Endothelial cell of umbilical vein (primary cell): ENCODE data around the gene SEMA7A. TPM values are rescaled to one million over a fixed set of nuclear protein-coding genes. Genes with fewer than 3 reads are reported as not detected.
"Not testable (repeated sequence)": the region's sequence is repeated elsewhere in the genome, so short reads cannot be mapped to it uniquely, and the experiment has no call there.

Experiments
- BruUV-seq: library from RNA; stranded (reverse); fragments of 400-500 nt; replicated peaks from 2 replicates; lab custom pipeline; 2021; lab: Mats Ljungman, UMichigan
- CTCF ChIA-PET: fragments of 300-600, 350-600 bp; sonication (Branson Sonifier 250); formaldehyde crosslinking; loops from one replicate; lab custom pipeline; 2021; ENCODE audit warnings: antibody characterized with exemption, inconsistent platforms; lab: Charles Lee
- POLR2A ChIA-PET: fragments of 300-600, 350-600 bp; sonication (Branson Sonifier 250); formaldehyde crosslinking; loops from one replicate; lab custom pipeline; 2021; ENCODE audit warnings: antibody characterized with exemption, inconsistent platforms; lab: Charles Lee
- DNase-seq: peaks from one replicate; pipeline ENCODE4 v3.0.0-alpha.2; 2011; ENCODE audit warnings: low read depth, low spot score
- FAIRE-seq: peaks from 2 replicates; lab custom pipeline; 2011; peaks lifted over from hg19 to GRCh38; lab: Jason Lieb, UNC
- H2AFZ ChIP-seq: 2 replicates; pipeline ENCODE4 v1.6.0; 2012; ENCODE audit warnings: low read depth, low read length, control low read depth, inconsistent platforms
- H3K27ac ChIP-seq: 2 replicates; pipeline ENCODE4 v1.5.1; 2011; ENCODE audit warnings: low read depth, mild to moderate bottlenecking, control low read depth, low read length, moderate library complexity; ENCODE audit not compliant: insufficient read depth
- H3K27me3 ChIP-seq, 2 experiments: 2 replicates each; pipeline versions ENCODE4 v1.6.0 to v1.6.1; 2011; ENCODE audit warnings: low read length in 2 of 2, mixed read lengths in 1 of 2; ENCODE audit not compliant: control insufficient read depth in 2 of 2, insufficient read depth in 2 of 2
- H3K36me3 ChIP-seq, 2 experiments: 2 replicates in 1 of 2; 3 replicates in 1 of 2; pipeline ENCODE4 v1.5.1; 2011; ENCODE audit warnings: low read length in 2 of 2, mild to moderate bottlenecking in 1 of 2, moderate library complexity in 1 of 2; ENCODE audit not compliant: control insufficient read depth in 2 of 2, insufficient read depth in 2 of 2; ENCODE audit errors: extremely low read depth in 1 of 2
- H3K4me1 ChIP-seq: 3 replicates; pipeline ENCODE4 v1.5.1; 2011; ENCODE audit warnings: mild to moderate bottlenecking, low read length; ENCODE audit not compliant: control insufficient read depth, insufficient read depth; ENCODE audit errors: extremely low read depth
- H3K4me2 ChIP-seq: 2 replicates; pipeline ENCODE4 v1.6.1; 2011; ENCODE audit warnings: low read length, control low read depth, mixed read lengths; ENCODE audit not compliant: insufficient read depth
- H3K4me3 ChIP-seq, 3 experiments: fragments of 200-600 bp in 1 of 3; sonication (generic), shearing (Covaris generic) in 1 of 3; replicated peaks in 1 of 3; 2 replicates each; pipeline ENCODE4 v1.5.1; 2011 to 2016; ENCODE audit warnings: control low read depth in 3 of 3, low read length in 3 of 3, mild to moderate bottlenecking in 2 of 3, inconsistent platforms in 1 of 3, low read depth in 1 of 3, moderate library complexity in 1 of 3; ENCODE audit not compliant: insufficient read depth in 1 of 3
- H3K79me2 ChIP-seq: 2 replicates; pipeline ENCODE4 v1.6.0; 2012; ENCODE audit warnings: low read length, inconsistent platforms; ENCODE audit not compliant: control insufficient read depth, insufficient read depth
- H3K9ac ChIP-seq: replicated peaks from 2 replicates; pipeline ENCODE3; 2011; ENCODE audit warnings: low read length, control low read depth; ENCODE audit not compliant: insufficient read depth; ENCODE audit errors: extremely low read depth
- H3K9me1 ChIP-seq: replicated peaks from 3 replicates; pipeline ENCODE4 v1.6.0; 2011; ENCODE audit warnings: mild to moderate bottlenecking, low read length; ENCODE audit not compliant: control insufficient read depth, insufficient read depth; ENCODE audit errors: extremely low read depth
- H3K9me3 ChIP-seq: replicated peaks from 2 replicates; pipeline ENCODE4 v1.5.1; 2012; ENCODE audit warnings: low read length, inconsistent platforms; ENCODE audit not compliant: control insufficient read depth, insufficient read depth
- H4K20me1 ChIP-seq: replicated peaks from 2 replicates; pipeline ENCODE3; 2011; ENCODE audit warnings: mild to moderate bottlenecking, low read length; ENCODE audit not compliant: control insufficient read depth, insufficient read depth; ENCODE audit errors: extremely low read depth
- EZH2 ChIP-seq: IDR thresholded peaks from 2 replicates; pipeline ENCODE4 v1.6.1; 2012; ENCODE audit warnings: borderline replicate concordance, low read depth, mild to moderate bottlenecking, moderate library complexity, low read length, inconsistent platforms; ENCODE audit not compliant: severe bottlenecking
- FOS ChIP-seq: IDR thresholded peaks from 2 replicates; pipeline ENCODE4 v1.6.1; 2011; ENCODE audit warnings: mild to moderate bottlenecking, low read length, moderate library complexity, borderline replicate concordance; ENCODE audit not compliant: insufficient read depth
- GATA2 ChIP-seq: IDR thresholded peaks from 2 replicates; pipeline ENCODE4 v1.7.0; 2011; ENCODE audit warnings: low read depth, mild to moderate bottlenecking, moderate library complexity, mixed read lengths, low read length; ENCODE audit not compliant: insufficient read length, insufficient read depth
- JUN ChIP-seq: IDR thresholded peaks from 2 replicates; pipeline ENCODE4 v1.6.1; 2011; ENCODE audit warnings: borderline replicate concordance, low read depth; ENCODE audit not compliant: insufficient read length, insufficient read depth
- MAX ChIP-seq: IDR thresholded peaks from 2 replicates; pipeline ENCODE4 v1.6.1; 2011; ENCODE audit not compliant: insufficient read depth, insufficient read length
- MYC ChIP-seq: IDR thresholded peaks from one replicate; pipeline ENCODE4 v1.6.1; 2011; ENCODE audit warnings: mild to moderate bottlenecking, low read depth, low read length
- POLR2A ChIP-seq: IDR thresholded peaks from 2 replicates; pipeline ENCODE4 v1.6.1; 2012; ENCODE audit warnings: low read depth, mild to moderate bottlenecking, control low read depth, low read length
- POLR2AphosphoS5 ChIP-seq: IDR thresholded peaks from 2 replicates; pipeline ENCODE4 v1.6.1; 2012; ENCODE audit warnings: low read depth, mild to moderate bottlenecking, control low read depth, low read length, moderate library complexity; ENCODE audit not compliant: insufficient read depth
- dilution Hi-C: fragments of 300-500 bp; cut with MboI; formaldehyde crosslinking; loops from one replicate; pipeline ENCODE4 v1.15.0; 2019; ENCODE audit warnings: low sequenced_read_pairs; ENCODE audit not compliant: extremely low pct_ligation_motif_present
- intact Hi-C: fragments of 100-400 bp; cut with micrococcal nuclease; formaldehyde crosslinking; loops from one replicate; pipeline ENCODE4 v1.10.0; 2022
- polyA plus RNA-seq, 4 experiments: library from polyadenylated mRNA; depleted of rRNA in 3 of 4; stranded (reverse) in 3 of 4; unstranded in 1 of 4; fragments of >200 nt; gene quantifications; 2 replicates each; pipeline versions ENCODE4 v1.2.1 to v1.2.3, GENCODE V29; 2011 to 2012; ENCODE audit warnings: missing spikeins in 1 of 4
- total RNA-seq: library from RNA; stranded (reverse); gene quantifications from 2 replicates; pipeline ENCODE4 v1.2.3, GENCODE V29; 2021
- TF ChIP-seq, protein P1 (sequence below), 2 donors: IDR thresholded peaks; 1 replicate in 1 of 2; 2 replicates in 1 of 2; pipeline ENCODE4 v1.5.1; 2011; ENCODE audit warnings: low read length in 2 of 2, mild to moderate bottlenecking in 2 of 2, moderate library complexity in 2 of 2, control low read depth in 1 of 2, inconsistent platforms in 1 of 2, low read depth in 1 of 2; ENCODE audit not compliant: insufficient read depth in 1 of 2; ENCODE audit errors: extremely low read depth in 1 of 2

Gene SEMA7A
- total and polyA plus RNA-seq, 2 donors (not counting 3 experiments of a cell fraction or from before 2014, with no cell fraction given) = 1.7 to 2.0 TPM

- intact Hi-C loops (no loop called here), dilution Hi-C loops (no loop called here)
- FAIRE-seq = no peak
- no peak overlapping the region for H3K4me3 ChIP-seq
- no TSS peak for BruUV-seq
- no peak overlapping the region for H3K27ac ChIP-seq
- H3K4me1 ChIP-seq = peaks cover 12% of the 10 kb centered on the region
- ChIA-PET CTCF (interaction anchor here (1.2 to 1.6 kb wide), 2 partner anchors 19 to 76 kb away, joined by 4 to 7 read pairs; no protein-coding TSS in a partner anchor), POLR2A (no interaction called here)
- H3K9ac ChIP-seq = no peak overlapping the region
- H4K20me1 ChIP-seq = no peaks in the 10 kb centered on the region
- no peaks in the 10 kb centered on the region for H3K9me3 ChIP-seq
- no peaks in the 10 kb centered on the region for H3K9me1 ChIP-seq
- no peaks in the 10 kb centered on the region for H3K36me3 ChIP-seq
- H2AFZ ChIP-seq = no peak overlapping the region
- peaks cover 4% of the 10 kb centered on the region for H3K79me2 ChIP-seq
- no peaks in the 10 kb centered on the region for H3K27me3 ChIP-seq
- DNase-seq = no peak
- no peak overlapping the region for H3K4me2 ChIP-seq
- no peak for TF ChIP-seq EZH2
- TF ChIP-seq FOS = no peak
- TF ChIP-seq POLR2A = no peak
- TF ChIP-seq, protein P1, sequence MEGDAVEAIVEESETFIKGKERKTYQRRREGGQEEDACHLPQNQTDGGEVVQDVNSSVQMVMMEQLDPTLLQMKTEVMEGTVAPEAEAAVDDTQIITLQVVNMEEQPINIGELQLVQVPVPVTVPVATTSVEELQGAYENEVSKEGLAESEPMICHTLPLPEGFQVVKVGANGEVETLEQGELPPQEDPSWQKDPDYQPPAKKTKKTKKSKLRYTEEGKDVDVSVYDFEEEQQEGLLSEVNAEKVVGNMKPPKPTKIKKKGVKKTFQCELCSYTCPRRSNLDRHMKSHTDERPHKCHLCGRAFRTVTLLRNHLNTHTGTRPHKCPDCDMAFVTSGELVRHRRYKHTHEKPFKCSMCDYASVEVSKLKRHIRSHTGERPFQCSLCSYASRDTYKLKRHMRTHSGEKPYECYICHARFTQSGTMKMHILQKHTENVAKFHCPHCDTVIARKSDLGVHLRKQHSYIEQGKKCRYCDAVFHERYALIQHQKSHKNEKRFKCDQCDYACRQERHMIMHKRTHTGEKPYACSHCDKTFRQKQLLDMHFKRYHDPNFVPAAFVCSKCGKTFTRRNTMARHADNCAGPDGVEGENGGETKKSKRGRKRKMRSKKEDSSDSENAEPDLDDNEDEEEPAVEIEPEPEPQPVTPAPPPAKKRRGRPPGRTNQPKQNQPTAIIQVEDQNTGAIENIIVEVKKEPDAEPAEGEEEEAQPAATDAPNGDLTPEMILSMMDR (IDR thresholded peaks at IDR 0.05; ENCODE audit: extremely low read depth in 1 of 2, insufficient read depth in 1 of 2, low read depth in 1 of 2, low read length in 2 of 2) = no peak
- no peak for TF ChIP-seq MYC
- TF ChIP-seq JUN = no peak
- no peak for TF ChIP-seq GATA2
- no peak for TF ChIP-seq POLR2AphosphoS5
- no peak for TF ChIP-seq MAX
Observed at GRCh38 chr15:74458473-74458872, 24.7 kb upstream of the SEMA7A start.

GRCh38 chr15:74457036-74457435 is 23.3 kb upstream of the SEMA7A start:
- H3K9me3 ChIP-seq, intact Hi-C loops, H4K20me1 ChIP-seq, POLR2A ChIA-PET, H3K36me3 ChIP-seq, H3K27me3 ChIP-seq, FAIRE-seq, H3K27ac ChIP-seq, H3K4me3 ChIP-seq, H3K4me1 ChIP-seq, BruUV-seq, H3K9me1 ChIP-seq, dilution Hi-C loops, H3K79me2 ChIP-seq, H3K4me2 ChIP-seq, DNase-seq, H3K9ac ChIP-seq, H2AFZ ChIP-seq: not testable (repeated sequence)
- CTCF ChIA-PET = interaction anchor here (0.6 kb wide), 1 partner anchor 27 kb away, joined by 3 read pairs; no protein-coding TSS in a partner anchor
